ENCODE measurements around the gene TMEM161B.
"Not testable (repeated sequence)": the region's sequence is repeated elsewhere in the genome, so short reads cannot be mapped to it uniquely, and the experiment has no call there.

The TMEM161B gene

GRCh38 chr5:88248743-88249540 lies 19.7 kb downstream of the TMEM161B start:
- DNase-seq = no peak

DNA sequence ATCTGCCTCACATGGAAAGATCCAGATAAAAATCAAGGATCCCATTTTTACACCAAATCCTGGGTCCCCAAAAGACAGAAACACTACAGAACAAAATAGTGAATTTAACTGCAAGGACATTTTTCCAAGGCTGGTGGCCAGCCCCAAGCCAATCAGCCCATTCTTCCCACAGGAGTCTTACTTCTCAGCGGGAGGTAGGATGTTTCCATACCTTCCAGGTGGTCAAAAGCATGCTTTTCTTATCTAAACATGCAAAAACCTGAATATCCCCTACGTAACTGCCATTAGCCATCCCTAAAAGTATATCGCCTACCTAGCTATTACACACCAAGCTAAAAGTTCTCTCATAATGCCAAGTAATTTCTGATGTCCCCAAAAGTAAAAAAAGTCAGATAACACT lies 20.6 kb downstream of the TMEM161B start:
- DNase-seq = no peak

DNA sequence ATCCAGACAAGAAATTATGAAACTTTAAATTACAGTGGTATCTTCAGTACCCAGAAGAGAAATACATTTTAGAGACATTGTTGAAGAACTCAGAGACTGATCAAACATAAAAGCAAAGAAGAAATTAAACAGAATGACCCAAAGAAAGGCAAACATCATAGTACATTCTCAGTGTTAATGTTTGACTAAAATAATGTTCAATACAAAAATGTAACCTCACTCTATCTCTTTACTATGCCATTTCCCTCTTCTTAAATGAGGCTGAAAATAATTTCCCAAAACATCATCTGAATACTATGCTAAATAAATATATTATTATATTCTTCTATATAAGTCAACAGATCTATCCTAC lies 22.8 kb downstream of the TMEM161B start:
- DNase-seq = no peak

- DNase-seq = no peak
Observed at GRCh38 chr5:88245241-88245892, 23.3 kb downstream of the TMEM161B start.

DNA sequence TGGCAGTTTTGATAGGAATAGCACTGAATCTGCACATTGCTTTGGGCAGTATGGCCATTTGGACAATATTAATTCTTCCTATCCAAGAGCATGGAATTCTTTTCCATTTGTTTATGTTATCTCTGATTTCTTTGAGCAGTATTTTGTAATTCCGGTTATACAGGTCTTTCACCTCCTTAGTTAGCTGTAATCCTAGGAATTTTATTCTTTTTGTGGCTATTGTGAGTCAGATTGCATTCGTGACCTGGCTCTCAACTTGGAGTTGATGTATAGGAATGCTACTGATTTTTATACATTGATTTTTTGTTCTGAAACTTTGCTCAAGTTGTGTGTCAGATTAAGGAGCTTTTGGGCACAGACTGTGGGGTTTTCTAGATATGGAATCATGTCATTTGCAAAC lies 24.0 kb downstream of the TMEM161B start:
- DNase-seq = no peak

DNA sequence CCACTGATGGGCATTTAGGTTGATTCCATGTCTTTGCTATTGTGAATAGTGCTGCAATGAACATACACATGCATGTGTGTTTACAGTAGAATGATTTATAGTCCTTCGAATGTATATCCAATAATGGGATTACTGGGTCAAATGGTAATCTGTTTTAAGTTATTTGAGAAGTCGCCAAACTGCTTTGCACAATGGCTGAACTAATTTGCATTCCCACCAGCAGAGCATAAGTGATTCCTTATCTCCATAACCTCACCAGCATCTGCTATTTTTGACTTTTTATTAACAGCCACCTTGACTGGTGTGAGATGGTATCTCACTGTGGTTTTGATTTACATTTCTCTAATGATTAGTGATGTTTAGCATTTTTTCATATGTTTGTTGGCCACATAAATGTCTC lies 25.2 kb downstream of the TMEM161B start:
- DNase-seq = not testable (repeated sequence)

GRCh38 chr5:88238732-88239131 lies 29.9 kb downstream of the TMEM161B start:
- DNase-seq = no peak

DNA sequence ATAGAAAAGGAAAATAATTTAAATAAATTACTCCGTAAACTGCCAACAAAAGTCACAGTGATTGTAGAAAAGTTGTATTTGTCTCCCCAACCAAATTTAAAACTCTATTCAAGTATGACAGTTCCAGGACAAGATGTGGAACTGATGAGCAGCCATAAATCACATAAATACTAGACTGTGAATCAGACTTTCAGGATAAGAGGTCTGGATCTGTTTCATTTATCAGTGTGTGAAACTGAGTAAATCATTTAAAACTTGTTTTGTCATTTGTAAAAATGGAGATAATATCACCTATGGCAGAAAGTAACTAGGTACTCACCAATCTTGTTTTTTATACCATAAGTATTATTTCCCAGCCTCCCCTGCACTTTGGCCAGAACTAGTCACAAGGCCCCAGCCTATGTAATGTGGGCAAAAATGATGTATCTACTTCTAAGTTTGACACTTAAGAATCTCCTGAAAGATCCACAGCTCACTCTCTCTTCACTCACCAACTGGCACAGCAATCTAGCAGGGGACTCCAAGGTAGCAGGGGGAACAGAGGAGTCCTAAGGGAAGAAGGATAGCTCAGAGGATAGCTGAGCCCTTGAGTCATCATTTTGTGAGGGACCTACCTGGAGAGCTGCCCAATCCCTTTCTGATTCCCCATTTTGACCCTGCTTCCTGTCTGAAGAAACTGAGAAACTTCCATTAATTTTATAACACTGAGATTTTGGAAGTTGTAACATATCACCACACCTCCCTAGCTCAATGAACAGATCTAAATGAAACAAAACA lies 31.6 kb downstream of the TMEM161B start:
- no peak for DNase-seq

- DNase-seq = no peak
Observed at GRCh38 chr5:88235828-88236227, 32.8 kb downstream of the TMEM161B start.

- DNase-seq = no peak
Observed at GRCh38 chr5:88235346-88235745, 33.3 kb downstream of the TMEM161B start.

- DNase-seq = no peak
Observed at GRCh38 chr5:88230546-88231066, 38.0 kb downstream of the TMEM161B start.

- no peak for DNase-seq
Observed at GRCh38 chr5:88226881-88227450, 41.7 kb downstream of the TMEM161B start.

DNA sequence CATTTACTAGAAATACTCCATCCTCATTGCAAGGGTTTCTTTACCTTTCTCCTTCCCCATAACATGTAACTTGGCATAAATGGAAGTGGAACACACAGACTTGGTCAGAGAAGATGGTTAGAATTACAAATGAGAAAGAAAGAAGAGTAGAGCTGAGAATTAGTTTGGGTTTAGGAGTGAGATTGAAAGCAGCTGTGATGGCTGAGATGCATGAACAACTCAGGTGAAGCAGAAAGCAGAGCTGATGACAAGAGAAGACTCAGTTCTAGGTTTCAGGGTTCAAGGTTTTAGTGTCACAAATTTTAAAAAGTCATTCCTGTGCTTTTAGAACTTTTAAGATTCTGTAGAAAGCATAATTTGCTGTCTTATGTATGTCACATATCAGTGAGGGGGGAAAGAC lies 54.0 kb downstream of the TMEM161B start:
- DNase-seq = no peak

DNA sequence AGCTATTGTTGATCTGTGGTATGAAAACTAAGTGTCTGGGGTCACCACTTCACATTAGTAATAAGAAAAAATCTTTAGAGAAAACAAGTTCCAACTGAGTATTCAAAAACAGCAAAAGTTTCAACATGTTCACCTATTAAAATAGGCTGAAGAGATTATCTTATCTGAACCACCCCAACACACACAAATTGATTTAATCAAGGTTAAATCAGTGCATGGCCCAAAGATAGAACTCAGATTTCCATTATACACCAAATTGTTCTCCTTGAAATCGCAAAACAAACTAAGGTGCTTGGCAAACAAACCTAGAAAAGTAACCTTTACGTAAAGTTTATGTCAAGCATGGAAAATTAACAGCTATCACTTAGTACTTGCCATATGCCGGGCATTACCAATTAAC lies 61.1 kb downstream of the TMEM161B start:
- DNase-seq = no peak

GRCh38 chr5:88203981-88204750 lies 64.5 kb downstream of the TMEM161B start:
- DNase-seq = peak; percentile 25

- no peak for DNase-seq
Observed at GRCh38 chr5:88195636-88196035, 73.0 kb downstream of the TMEM161B start.

GRCh38 chr5:88193896-88194295 lies 74.7 kb downstream of the TMEM161B start:
- no peak for DNase-seq

DNA sequence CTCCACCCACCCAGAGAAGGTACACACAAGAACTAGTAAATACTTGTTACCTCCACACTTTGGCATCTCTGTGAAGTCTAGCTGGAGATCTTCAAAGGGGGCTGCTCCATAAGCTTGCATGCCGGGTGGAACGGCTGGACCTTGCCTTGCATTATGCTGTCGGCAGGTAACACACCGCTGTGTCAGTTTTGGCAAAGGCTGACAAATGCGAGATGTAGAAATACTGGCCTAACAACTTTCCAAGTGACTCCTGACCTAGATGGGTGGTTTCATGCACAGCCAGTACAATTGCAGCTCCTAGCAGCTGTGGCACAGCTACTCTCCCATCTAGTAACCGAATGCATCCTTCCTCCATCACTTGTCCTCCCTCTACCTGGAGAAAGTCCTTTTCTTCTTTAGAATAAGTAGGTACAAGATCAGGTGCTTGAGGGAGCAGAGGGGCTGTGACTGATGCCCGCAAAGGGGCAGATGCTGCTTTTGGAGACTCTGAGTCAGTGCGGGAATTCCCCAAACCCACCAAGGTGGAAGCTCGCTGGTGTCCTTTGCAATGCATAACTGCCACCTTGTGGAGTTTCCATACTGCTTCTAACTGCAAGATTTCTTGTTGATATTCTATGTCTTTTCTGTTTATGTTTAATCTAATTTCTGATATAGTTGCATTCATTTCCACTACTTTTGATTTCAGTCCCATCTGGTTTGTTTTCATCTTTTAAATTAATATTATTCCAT lies 78.4 kb downstream of the TMEM161B start:
- no peak for DNase-seq

- DNase-seq = not testable (repeated sequence)
Observed at GRCh38 chr5:88189484-88189883, 79.2 kb downstream of the TMEM161B start.

DNA sequence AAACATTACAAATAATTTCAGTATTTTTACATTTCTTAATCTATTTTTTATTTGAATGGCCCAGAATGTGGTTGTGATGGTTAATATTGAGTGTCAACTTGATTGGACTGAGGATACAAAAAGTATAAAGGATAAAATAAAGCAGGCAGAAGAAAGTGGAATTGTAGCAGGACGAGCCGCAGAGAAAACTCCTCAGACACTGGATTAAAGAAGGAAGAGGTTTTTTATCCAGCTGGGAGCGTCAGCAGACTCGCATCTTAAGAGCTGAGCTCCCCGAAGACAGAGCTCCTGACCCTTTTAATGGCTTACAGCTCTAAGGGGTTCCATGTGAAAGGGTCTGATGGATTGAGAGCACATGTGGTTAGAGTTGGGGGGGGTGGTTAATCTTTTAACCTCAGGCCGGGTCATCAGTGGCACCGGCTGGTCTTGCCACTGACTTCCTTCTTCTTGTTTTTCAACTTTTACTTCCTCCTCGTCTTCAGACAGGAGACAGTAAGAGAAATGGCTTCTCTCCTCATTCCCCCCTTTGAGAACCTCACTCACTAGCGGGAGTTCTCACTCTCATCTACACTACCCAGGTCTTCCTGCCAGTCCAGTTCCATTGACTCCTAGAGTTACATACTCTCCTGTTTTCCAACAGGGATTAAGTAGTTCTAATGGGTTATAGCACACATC lies 80.0 kb downstream of the TMEM161B start:
- DNase-seq = no peak

DNA sequence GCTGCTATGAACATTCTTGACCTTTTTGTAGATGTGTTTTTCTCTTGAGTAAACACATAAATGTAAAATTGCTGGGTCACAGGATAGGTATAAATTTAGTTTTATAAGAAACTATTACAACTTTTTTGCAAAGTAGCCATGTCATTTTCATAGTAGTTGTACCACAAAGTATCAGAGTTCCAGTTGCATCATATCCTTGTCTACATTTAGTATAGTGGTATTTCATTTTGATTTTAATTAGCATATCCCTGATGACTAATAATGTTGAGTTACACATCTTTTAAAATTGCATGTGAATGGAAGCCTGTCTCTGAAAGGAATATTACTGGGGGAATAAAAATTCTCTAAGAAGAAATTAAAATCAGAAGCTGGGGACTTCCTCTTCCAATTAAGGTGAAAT lies 85.4 kb downstream of the TMEM161B start:
- DNase-seq = no peak
